Measurements from ENCODE around the gene SERHL2.

DNA sequence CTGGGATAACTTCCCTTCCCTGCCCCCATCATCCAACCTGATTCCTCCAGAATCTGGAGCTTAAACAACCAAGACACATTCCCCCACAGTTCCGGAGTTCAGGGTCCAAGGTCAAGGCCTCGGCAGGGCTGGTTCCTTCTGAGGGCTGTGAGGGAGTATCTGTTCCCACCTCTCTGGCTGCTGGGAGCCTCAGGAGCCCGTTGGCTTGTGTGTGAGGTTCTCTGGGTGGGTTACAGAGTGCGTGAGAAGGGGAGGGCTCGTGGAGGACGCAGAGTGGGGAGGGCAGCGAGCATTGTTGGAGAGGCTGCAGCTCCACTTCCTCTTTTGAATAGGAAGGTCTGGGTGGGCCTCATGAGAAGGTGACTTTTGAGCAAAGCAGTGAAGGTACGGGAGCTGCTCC lies 8.5 kb downstream of the SERHL2 start:
- TF ChIP-seq GATA3 (IDR thresholded peaks at IDR 0.05; ENCODE audit: low read depth, low read length) (no peak), GATA2 (IDR thresholded peaks at IDR 0.05; ENCODE audit: low read depth, low read length) (no peak)
